GM20000 (cell line): Measurements from ENCODE around the gene CLDN18.

Experiments used
- DNase-seq: peaks from one replicate; pipeline ENCODE4 v3.0.0; 2012; ENCODE audit warnings: low spot score
- TF ChIP-seq, protein P1 (sequence below): IDR thresholded peaks from 2 replicates; pipeline ENCODE4 v1.5.1; 2012; ENCODE audit warnings: mild to moderate bottlenecking, control low read depth; ENCODE audit errors: extremely low read depth, missing control alignments

CLDN18 gene

DNA sequence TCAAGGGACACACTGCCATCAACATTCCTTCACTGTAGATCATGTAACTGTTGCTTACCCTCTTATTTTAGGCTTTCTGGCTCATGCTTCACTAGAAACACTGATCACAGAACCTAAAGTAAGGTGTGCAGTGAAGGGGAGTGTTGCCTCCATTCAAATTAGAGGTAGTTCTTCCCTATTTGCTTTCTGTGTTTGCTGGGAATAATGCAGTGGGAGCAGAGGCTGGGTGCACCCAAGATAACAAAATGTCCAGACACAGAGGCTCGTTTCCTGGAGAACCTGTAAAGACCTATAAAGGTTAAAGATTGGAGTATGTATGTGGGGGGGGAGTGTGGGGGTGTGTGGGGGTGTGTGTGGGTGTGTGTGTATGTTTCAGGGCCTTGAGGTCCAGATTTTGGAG is 2.1 kb upstream of the CLDN18 start:
- TF ChIP-seq, protein P1, sequence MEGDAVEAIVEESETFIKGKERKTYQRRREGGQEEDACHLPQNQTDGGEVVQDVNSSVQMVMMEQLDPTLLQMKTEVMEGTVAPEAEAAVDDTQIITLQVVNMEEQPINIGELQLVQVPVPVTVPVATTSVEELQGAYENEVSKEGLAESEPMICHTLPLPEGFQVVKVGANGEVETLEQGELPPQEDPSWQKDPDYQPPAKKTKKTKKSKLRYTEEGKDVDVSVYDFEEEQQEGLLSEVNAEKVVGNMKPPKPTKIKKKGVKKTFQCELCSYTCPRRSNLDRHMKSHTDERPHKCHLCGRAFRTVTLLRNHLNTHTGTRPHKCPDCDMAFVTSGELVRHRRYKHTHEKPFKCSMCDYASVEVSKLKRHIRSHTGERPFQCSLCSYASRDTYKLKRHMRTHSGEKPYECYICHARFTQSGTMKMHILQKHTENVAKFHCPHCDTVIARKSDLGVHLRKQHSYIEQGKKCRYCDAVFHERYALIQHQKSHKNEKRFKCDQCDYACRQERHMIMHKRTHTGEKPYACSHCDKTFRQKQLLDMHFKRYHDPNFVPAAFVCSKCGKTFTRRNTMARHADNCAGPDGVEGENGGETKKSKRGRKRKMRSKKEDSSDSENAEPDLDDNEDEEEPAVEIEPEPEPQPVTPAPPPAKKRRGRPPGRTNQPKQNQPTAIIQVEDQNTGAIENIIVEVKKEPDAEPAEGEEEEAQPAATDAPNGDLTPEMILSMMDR: no peak
- no peak for DNase-seq

DNA sequence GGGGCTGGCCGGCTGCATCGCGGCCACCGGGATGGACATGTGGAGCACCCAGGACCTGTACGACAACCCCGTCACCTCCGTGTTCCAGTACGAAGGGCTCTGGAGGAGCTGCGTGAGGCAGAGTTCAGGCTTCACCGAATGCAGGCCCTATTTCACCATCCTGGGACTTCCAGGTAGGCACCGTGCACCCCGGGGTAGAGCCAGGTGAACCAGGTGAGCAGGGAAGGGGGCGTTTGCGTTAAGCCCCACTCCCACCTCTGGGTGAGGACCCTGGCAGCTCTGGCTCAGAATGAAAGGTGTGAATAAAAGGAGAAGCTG is 267 bp downstream of the CLDN18 start:
- no peak for DNase-seq
- TF ChIP-seq, protein P1: no peak

DNA sequence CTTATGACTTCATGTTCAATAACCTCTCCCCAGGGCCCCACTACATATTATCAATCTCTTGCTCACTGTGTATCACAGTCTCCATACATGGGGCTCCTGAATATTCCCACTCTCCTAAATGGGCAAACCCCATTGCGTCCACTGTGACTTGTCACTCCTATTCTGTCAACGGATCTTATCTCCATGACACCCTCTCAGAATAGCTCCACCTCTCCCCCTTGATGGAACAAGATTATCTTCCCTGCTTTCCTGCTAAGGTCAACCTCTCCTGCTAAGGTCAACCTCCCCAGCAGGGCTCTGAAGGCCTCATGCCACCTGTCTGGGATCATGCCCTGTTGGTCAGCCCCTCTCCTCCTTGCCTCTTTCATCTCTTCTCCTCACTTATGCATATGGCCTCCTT is 1.8 kb downstream of the CLDN18 start:
- TF ChIP-seq, protein P1: no peak
- no peak for DNase-seq

DNA sequence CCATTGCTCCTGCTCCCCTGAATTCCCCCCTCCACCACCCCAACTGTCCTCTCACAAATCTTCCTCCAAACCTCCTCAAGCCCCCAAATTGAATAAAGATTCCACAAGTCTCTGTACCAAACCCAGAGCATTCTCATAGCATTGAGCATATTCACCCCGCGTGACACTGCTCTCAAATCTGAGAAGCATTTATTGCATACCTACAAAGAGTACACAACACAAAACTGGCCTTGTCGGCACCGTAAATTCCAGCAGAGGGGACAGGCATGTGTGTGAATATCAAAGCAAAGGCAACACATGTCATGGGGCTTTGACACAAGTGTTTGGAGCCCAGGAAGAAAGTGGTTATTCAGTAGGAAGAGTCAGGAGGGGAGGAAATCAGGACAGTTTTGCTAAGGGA is 2.6 kb downstream of the CLDN18 start:
- no peak for DNase-seq

DNA sequence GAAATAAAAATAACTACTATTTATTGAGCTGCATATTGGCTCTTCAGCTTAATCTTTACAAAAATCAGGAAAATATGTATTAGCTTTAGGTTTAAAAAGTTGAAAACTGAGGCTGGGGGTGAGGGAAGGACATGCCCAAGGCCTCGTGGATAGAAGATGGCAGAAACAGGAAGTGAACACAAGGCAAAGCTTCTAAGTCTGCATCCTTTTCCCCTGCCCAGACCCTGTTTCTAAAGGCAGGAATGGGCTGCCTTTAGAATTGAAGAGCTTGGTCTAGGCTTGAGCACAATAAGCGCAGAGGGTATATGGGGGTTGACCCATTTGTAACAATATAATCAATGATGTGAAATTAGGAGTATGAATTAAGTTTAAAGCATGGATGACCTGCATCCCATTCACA is 6.1 kb downstream of the CLDN18 start:
- DNase-seq: no peak
- TF ChIP-seq, protein P1: no peak

More for the DNA sequence above, 2.6 kb downstream of the CLDN18 start:
- TF ChIP-seq, protein P1: no peak

DNA sequence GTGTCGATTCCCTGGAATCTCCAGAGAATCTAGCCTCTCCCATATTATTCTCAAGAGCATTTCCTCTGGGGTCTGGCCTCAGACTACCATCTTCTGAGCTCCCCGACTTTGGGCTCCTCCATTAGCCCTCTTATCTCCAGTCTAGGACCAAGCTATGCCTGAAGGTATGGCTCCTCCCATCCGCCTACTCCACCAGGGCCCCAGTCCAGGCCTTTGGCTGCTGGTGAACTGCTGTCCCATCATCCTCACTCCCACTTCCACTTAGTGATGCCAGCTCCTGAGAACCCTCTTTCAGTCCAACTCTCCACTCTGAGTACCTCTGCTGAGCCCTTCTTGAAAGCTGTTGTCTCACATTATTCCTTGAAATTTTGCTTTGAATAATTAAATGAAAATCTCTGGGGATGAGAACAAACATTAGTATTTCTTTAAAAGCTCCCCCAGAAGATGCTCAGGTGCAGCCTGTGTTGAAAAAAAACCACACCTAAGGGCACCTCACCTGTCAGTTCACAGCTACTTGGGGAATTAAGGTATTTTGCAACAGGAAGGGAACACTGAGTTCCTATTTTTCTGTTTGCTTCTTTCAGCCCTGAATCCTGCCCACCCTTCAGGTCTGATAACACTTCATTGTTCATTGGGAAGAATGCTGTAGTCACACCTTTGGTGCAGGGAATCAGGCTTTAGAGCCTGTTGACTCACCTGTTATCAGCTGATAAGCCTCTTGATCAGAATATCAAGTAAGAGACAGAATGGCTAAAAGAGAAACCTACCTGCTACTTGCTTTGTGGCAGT is 9.5 kb downstream of the CLDN18 start:
- TF ChIP-seq, protein P1: no peak
- no peak for DNase-seq

DNA sequence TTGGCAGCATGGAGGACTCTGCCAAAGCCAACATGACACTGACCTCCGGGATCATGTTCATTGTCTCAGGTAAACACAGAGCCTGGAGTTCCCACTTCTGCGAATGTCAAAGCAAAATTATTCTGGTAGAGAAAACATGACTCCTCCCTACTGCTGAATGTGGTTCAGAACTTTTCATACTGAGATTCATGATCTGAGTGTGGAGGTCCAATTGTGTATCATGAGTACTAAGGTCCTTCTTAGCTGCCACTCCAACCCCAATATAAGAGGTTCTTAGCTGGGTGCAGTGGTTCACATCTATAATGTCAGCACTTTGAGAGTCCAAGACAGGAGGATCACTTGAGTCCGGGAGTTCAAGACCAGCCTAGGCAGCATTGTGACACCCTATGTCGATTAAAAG is 13.8 kb downstream of the CLDN18 start:
- DNase-seq: no peak
- TF ChIP-seq, protein P1: no peak
